IPS-NIHi7 (cell line): ENCODE data around the gene LLGL2.

Experiments
- DNase-seq: peaks from one replicate; pipeline ENCODE4 v3.0.0; 2012; ENCODE audit warnings: mixed read lengths; ENCODE audit errors: extremely low spot score

LLGL2 gene

DNA sequence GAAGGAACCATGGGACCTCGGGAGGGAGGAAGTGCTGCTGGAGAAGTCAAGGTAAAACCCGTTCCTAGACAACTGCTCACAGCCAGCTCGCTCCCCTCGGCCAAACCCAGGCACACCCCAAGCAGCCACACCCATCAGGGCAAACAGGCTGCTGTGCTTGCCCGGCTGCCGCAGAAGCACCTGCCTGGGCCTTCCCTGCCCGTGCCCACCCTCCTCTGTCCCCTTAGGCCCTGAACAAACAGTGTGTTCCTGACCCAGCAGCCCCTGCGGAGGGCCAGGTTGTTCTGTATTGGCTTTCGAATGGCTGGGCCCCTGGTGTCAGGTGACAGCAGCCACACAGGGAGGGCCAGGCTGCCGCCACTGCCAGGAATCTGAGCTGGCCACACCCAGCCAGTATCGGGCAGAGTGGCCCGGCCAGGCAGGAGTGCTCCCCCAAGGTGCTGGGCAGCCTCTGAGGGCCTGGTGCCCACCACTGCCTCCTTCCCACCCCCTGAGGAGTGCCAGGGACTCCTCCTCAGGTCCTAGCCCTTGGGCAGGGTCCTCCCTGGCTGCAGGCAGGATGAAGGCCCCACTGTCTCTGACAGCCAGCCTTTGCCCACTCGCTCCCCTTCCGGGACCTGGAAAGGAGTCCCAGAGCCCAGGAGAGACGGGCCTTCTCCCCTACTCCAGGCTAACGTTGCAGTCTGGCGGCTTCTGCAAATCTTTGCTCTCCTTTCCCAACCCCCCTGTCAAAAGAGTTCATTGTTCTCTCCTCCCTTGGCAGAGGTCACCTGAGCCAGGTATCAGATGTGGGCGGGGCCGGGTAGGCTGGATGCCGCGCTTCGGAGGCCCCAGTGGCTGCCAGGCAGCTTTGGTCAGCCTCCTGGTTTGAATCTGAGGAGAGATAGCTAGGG lies 24.0 kb downstream of the LLGL2 start:
- DNase-seq, result peak; percentile 86

DNA sequence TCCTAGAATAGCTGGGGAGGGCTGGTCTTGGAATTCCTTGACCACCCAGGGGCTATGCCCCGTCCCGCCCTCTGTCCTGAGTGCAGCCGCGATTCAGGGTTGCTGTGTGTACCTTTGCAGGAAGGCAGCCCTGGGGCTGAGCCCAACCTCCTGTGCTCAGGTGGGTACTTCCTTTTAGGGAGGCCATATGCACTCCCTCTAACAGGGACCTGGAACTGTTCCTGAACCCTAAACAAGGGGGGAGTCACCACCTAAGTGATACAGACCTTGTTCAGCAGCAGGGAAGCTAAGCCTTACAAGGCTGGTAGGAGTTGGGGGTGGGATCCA lies 24.6 kb downstream of the LLGL2 start:
- DNase-seq, result no peak

- no peak for DNase-seq
Measured at GRCh38 chr17:75551266-75551665, 25.8 kb downstream of the LLGL2 start.

- DNase-seq, result peak; percentile 51
Measured at GRCh38 chr17:75552425-75553294, 27.2 kb downstream of the LLGL2 start.

DNA sequence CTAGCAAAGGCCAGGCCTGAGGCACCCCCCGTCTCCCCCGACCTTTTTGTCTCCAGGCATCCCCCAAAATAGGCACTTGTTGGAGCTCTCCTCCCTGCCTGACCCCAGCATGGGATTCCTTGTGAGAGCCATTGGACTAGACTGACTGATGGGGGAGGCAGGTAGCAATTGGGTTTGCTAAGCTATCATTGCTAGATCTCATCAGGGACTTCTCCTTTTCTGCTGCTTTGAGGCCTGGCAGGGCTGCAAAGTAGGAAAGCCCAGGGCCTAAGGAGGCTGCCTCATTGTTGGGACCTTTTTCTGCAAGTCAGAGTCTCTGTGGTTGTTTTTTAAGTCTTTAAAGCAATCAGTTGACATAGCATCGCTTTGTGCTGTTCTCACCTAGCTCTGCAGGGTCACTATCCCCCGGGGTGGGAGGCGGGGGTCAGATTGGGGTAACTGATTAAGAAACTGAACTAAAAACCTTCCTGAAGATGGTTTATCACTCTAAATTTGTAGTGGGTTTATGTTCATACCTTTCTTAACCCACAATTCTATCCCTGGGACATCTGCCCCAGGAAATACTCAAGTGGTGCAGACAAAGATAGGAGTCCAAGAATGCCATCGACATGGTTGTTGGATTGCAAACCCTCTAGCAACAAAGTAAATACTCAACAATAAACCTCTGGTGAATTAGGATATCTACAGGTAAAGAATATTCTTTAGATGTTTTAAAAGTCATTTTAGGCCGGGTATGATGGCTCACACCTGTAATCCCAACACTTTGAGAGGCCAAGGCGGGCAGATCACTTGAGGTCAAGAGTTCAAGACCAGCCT lies 28.0 kb downstream of the LLGL2 start:
- DNase-seq, result no peak

- no peak for DNase-seq
Measured at GRCh38 chr17:75555679-75556153, 30.2 kb downstream of the LLGL2 start.

DNA sequence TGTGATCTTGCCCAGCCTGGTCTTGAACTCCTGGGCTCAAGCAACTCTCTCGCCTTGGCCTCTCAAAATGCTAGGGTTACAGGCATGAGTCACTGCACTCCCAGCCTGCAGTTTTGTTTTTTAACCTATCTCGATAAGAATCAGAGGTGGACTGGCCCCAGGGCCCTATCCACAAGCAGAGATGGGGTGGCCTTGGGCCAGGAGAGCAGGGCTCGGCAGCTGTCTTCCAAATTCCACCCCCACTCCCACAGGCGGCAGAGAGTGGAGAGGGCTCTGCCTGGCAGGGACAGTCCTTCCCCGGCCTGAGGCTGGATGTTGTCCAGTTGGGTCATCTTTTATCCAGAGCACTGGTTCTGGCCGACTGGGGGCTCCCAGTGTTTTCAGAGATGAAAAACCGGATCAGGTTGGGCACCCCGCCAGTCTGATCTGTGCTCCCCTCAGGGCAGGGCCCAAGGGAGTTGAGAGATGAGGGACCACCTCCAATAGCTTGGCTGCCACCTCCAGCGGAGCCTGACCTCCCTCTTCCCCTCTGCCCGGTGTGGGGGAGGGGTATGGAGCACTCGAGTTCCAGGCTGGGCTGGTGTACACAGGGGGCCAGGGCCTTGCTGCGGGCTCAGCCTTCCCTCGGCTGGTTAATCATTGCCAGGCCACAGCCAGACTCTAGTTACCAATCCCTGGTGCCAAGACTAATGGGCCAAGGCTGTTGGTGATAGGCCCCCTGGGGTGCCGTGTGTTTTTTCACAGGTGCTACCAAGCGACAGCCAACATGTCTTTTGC lies 31.8 kb downstream of the LLGL2 start:
- no peak for DNase-seq

DNA sequence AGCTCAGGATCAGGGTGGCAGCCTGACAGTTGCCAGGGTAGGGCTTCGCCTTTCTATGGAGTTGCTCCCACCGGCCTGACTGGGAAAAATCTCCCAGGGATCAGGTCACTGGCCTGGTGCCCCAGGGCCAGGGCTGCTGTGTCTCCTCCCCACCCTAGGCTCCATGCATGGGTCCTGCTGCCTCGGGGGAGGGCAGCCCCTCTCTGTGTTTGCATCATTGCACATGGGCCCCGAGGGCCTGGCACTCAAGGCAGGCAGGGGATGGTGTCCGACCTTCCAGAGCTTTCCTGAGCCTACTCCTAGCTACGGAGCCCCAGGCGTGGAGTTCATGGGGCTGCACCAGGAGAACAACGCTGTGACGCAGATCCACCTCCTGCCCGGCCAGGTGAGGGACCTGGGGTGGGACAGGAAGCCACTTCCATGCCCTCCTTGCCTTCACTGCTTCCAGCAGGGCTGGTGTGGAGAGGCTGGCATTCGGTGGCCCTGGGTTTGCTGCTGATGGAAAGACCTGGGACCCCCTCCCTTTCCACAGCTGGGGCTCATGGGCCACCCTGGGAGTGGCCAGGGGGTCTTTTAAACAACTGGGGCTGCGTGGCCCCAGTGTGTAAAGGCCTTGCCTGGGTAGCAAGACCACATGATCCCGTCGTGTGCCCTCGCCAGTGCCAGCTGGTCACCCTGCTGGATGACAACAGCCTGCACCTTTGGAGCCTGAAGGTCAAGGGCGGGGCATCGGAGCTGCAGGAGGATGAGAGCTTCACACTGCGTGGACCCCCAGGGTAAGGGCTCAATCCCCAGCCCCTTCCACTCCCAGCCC lies 32.6 kb downstream of the LLGL2 start:
- no peak for DNase-seq

DNA sequence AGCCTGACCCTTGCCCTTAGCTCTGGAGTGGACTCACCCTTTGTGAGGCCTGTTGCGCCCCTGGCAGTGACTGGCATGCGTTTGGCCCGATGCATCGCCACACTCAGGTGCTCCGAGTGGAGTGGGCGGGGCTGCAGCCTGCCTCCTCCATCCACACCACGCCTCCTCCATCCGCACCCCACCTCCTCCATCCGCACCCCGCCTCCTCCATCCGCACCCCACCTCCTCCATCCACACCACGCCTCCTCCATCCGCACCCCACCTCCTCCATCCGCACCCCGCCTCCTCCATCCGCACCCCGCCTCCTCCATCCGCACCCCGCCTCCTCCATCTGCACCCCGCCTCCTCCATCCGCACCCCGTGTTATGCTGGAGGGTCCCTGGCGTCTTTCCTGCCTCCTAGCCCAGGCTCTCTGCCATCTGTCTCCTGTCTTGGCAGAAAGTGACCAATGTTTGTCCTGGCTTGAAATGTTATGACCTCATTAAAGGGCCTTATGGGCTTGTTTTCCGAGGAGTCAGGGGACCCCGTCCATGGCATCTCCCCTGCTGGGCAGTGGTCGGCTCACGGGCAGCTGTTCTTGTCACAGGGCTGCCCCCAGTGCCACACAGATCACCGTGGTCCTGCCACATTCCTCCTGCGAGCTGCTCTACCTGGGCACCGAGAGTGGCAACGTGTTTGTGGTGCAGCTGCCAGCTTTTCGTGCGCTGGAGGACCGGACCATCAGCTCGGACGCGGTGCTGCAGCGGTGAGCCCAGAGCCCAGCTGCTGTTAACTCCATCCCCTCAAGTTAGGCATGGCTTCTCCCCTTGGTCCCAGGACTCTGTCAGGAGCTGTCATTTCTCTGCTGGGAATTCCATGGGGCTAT lies 33.4 kb downstream of the LLGL2 start:
- DNase-seq, result no peak

DNA sequence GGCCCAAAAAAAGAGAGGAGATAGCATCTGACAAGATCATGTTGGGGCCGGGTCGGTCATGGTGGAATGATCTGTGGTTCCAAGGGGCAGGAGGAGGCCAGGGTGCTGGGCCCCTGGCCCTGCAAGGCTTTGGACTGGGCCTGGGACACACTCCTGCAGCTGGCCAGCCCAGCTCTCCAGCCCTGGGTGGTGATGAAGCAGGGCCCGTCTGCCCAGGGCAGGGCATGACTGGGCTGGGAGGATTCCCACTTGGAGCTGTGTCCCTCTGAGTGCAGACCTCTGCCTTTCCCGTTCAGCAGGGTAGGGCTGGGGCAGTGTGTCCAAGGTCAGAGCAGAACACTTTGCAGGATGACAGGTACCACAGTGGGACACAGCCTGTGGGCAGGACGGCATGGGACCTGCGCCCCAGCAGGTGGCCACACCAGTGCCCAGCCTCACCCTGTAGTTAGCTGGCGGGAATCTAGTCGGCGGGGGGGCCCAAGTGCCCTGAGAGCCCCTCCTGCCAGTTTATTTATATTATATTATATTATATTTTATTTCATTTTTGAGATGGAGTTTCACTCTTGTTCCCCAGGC lies 34.5 kb downstream of the LLGL2 start:
- DNase-seq, result no peak

GRCh38 chr17:75561927-75562603 lies 36.6 kb downstream of the LLGL2 start:
- DNase-seq, result no peak

GRCh38 chr17:75563063-75563758 lies 37.7 kb downstream of the LLGL2 start:
- DNase-seq, result no peak

GRCh38 chr17:75564195-75564594 lies 38.7 kb downstream of the LLGL2 start:
- DNase-seq, result no peak

- no peak for DNase-seq
Measured at GRCh38 chr17:75565066-75565465, 39.6 kb downstream of the LLGL2 start.

DNA sequence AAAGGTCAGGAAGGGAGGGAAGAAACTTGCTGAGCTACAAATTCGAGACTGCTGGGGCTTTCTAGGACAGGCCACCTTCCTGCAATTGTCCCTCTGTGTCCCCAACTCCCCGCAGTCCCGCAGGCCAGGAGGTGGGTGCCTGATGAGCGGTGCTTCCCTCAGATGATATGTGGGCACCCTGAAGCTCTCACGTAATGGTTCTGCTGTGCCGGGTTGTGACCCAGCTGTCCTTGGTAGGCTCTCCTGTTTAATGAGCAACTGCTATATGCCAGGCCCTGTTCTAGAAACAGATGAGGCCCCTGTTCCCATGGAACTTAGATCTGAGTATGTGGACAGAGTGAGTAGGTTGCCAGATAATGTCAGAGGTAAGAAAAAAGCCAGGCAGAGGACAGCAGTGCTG lies 40.1 kb downstream of the LLGL2 start:
- DNase-seq, result no peak

DNA sequence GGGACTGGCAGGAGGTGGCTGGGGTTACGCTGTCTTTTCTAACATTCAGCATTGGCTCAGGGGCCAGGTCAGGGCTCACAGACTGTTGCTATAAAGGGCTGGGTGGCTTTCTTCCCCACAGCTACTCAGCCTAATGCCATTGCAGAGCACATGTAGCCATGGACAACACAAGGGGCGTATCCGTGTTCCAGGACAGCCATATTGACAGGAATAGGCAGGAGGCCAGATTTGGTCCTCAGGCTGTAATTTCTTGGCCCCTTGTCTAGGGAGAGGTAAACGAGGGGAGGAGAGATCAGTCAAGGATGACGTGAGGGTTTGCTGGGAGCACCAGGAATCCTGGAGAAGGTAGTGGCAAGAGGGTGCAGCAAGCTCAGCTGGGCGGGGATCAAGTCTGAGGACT lies 40.9 kb downstream of the LLGL2 start:
- no peak for DNase-seq

DNA sequence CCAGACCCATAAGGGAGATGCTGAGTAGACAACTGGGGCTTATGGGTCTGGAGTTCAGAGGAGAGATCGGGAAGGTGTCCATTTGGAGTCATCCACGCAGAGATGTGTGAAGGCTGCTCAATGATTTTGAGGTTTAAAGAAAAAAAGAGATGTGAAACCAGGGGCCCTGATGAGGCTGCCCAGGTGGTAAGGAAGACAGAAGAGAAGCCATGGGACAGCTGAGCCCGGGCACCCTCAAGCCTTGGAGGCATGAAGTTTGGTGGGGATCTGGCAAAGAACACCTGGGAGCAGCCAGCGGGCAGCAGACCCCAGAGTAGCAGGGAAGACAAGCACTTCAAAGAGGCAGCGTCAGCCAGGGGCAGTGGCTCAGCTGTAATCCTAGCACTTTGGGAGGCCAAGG lies 41.3 kb downstream of the LLGL2 start:
- no peak for DNase-seq
